Caco-2 (cell line): ENCODE data around the gene ARF1. TPM values are rescaled to one million over a fixed set of nuclear protein-coding genes. Genes with fewer than 3 reads are reported as not detected.
A peak's percentile ranks its signal among the peaks of the same experiment; 100 is the strongest.

Experiments
- BruUV-seq: library from RNA; stranded (reverse); fragments of 400-500 nt; replicated peaks from 2 replicates; lab custom pipeline; 2021; lab: Mats Ljungman, UMichigan
- CTCF ChIA-PET: fragments of 300-600 bp; sonication (Branson Sonifier 250); formaldehyde crosslinking; loops from one replicate; lab custom pipeline; 2022; ENCODE audit warnings: antibody characterized with exemption; lab: Charles Lee
- POLR2A ChIA-PET: fragments of 300-600 bp; sonication (Branson Sonifier 250); formaldehyde crosslinking; loops from one replicate; lab custom pipeline; 2022; ENCODE audit warnings: antibody characterized with exemption; lab: Charles Lee
- DNase-seq, 2 experiments: peaks; one replicate each; pipeline versions ENCODE4 v3.0.0 to v3.0.0-alpha.2; 2020 to 2022
- H3K27me3 ChIP-seq: replicated peaks from 2 replicates; pipeline ENCODE4 v1.6.0; 2011; ENCODE audit warnings: low read length; ENCODE audit not compliant: control insufficient read depth, insufficient read depth
- H3K36me3 ChIP-seq: 2 replicates; pipeline ENCODE4 v1.5.1; 2011; ENCODE audit warnings: low read length; ENCODE audit not compliant: control insufficient read depth, insufficient read depth
- H3K4me1 ChIP-seq: fragments of 250-450 bp; sonication (Bioruptor Pico); 2 replicates; pipeline ENCODE4 v1.5.1; 2020; ENCODE audit warnings: mild to moderate bottlenecking
- H3K4me3 ChIP-seq: 2 replicates; pipeline ENCODE4 v1.5.1; 2011; ENCODE audit warnings: low read depth, mild to moderate bottlenecking, control low read depth, low read length
- H3K9me3 ChIP-seq: fragments of 250-450 bp; sonication (Bioruptor Pico); 2 replicates; pipeline ENCODE4 v1.5.1; 2020; ENCODE audit warnings: mild to moderate bottlenecking, moderate library complexity
- H3K27ac Mint-ChIP-seq: one replicate; pipeline ENCODE4 v1.8.0; 2022; ENCODE audit warnings: mixed read lengths; ENCODE audit not compliant: unreplicated experiment
- H3K27me3 Mint-ChIP-seq: one replicate; pipeline ENCODE4 v1.8.0; 2022; ENCODE audit warnings: mixed read lengths; ENCODE audit not compliant: insufficient read depth, unreplicated experiment
- H3K36me3 Mint-ChIP-seq: one replicate; pipeline ENCODE4 v1.8.0; 2022; ENCODE audit warnings: mild to moderate bottlenecking, mixed read lengths; ENCODE audit not compliant: insufficient read depth, unreplicated experiment
- H3K4me1 Mint-ChIP-seq: one replicate; pipeline ENCODE4 v1.8.0; 2022; ENCODE audit warnings: low read depth, mixed read lengths; ENCODE audit not compliant: unreplicated experiment
- H3K4me3 Mint-ChIP-seq: one replicate; pipeline ENCODE4 v1.8.0; 2022; ENCODE audit warnings: mild to moderate bottlenecking, moderate library complexity, mixed read lengths; ENCODE audit not compliant: unreplicated experiment
- H3K9me3 Mint-ChIP-seq: one replicate; pipeline ENCODE4 v1.8.0; 2022; ENCODE audit warnings: mixed read lengths; ENCODE audit not compliant: unreplicated experiment
- intact Hi-C: fragments of 100-400 bp; cut with micrococcal nuclease; formaldehyde crosslinking; loops from one replicate; pipeline ENCODE4 v1.10.0; 2022; ENCODE audit not compliant: unreplicated experiment
- total RNA-seq: library from RNA; stranded (reverse); gene quantifications from 2 replicates; pipeline ENCODE4 v1.2.3, GENCODE V29; 2022
- TF ChIP-seq, protein P1 (sequence below), 2 experiments: fragments of 200-600 bp in 1 of 2; IDR thresholded peaks; 1 replicate in 1 of 2; 2 replicates in 1 of 2; pipeline versions ENCODE4 v1.5.1 to v1.8.0; 2011 to 2022; ENCODE audit warnings: antibody characterized with exemption in 1 of 2, control low read depth in 1 of 2, inconsistent platforms in 1 of 2, low read depth in 1 of 2, low read length in 1 of 2, mild to moderate bottlenecking in 1 of 2, moderate library complexity in 1 of 2; ENCODE audit not compliant: insufficient read depth in 1 of 2, severe bottlenecking in 1 of 2, unreplicated experiment in 1 of 2

ARF1 gene
- total RNA-seq, 1 experiment from 2014 or later, result 378 TPM

DNA sequence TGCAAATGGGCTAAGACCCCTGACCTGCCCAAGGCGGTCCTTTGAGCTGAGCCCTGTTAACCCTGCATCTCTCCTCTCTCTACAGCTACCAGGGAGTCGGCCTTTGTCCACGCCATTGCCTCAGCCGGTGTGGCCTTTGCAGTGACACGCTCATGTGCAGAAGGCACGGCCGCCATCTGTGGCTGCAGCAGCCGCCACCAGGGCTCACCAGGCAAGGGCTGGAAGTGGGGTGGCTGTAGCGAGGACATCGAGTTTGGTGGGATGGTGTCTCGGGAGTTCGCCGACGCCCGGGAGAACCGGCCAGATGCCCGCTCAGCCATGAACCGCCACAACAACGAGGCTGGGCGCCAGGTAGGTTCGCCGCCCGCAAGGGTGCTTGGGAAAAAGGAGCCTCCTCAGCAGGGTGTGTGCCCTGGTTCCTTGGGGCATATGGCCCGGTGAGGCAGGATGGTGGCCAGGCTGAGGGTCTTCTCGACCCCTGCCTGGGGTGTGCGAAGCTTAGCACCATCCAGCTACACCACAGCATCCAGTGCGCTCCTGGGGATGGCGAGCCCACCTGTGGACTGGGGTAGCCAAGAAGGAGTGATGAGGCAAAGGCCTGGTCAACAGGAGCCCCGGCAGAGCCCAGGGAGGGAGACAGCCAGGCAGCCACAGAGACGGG lies 31.8 kb upstream of the ARF1 start:
- Mint-ChIP-seq H3K9me3 (no peaks in the 10 kb centered on the region), H3K36me3 (no peaks in the 10 kb centered on the region), H3K4me1 (no peaks in the 10 kb centered on the region), H3K4me3 (no peak overlapping the region), H3K27ac (no peak overlapping the region), H3K27me3 (peaks cover 8% of the 10 kb centered on the region)
- Histone ChIP-seq H3K9me3 (no peaks in the 10 kb centered on the region), H3K4me1 (no peaks in the 10 kb centered on the region), H3K4me3 (no peak overlapping the region), H3K27me3 (no peaks in the 10 kb centered on the region), H3K36me3 (no peaks in the 10 kb centered on the region)
- CTCF ChIA-PET, result interaction anchor here (0.7 kb wide), 1 partner anchor 51 kb away, joined by 5 read pairs; no protein-coding TSS in a partner anchor
- intact Hi-C loops, result no loop called here
- BruUV-seq, result no TSS peak
- POLR2A ChIA-PET, result no interaction called here
- DNase-seq, result no peak
- TF ChIP-seq, protein P1, sequence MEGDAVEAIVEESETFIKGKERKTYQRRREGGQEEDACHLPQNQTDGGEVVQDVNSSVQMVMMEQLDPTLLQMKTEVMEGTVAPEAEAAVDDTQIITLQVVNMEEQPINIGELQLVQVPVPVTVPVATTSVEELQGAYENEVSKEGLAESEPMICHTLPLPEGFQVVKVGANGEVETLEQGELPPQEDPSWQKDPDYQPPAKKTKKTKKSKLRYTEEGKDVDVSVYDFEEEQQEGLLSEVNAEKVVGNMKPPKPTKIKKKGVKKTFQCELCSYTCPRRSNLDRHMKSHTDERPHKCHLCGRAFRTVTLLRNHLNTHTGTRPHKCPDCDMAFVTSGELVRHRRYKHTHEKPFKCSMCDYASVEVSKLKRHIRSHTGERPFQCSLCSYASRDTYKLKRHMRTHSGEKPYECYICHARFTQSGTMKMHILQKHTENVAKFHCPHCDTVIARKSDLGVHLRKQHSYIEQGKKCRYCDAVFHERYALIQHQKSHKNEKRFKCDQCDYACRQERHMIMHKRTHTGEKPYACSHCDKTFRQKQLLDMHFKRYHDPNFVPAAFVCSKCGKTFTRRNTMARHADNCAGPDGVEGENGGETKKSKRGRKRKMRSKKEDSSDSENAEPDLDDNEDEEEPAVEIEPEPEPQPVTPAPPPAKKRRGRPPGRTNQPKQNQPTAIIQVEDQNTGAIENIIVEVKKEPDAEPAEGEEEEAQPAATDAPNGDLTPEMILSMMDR (IDR thresholded peaks at IDR 0.05; ENCODE audit: insufficient read depth in 1 of 2, low read depth in 1 of 2, low read length in 1 of 2, severe bottlenecking in 1 of 2, unreplicated experiment in 1 of 2), result no peak

DNA sequence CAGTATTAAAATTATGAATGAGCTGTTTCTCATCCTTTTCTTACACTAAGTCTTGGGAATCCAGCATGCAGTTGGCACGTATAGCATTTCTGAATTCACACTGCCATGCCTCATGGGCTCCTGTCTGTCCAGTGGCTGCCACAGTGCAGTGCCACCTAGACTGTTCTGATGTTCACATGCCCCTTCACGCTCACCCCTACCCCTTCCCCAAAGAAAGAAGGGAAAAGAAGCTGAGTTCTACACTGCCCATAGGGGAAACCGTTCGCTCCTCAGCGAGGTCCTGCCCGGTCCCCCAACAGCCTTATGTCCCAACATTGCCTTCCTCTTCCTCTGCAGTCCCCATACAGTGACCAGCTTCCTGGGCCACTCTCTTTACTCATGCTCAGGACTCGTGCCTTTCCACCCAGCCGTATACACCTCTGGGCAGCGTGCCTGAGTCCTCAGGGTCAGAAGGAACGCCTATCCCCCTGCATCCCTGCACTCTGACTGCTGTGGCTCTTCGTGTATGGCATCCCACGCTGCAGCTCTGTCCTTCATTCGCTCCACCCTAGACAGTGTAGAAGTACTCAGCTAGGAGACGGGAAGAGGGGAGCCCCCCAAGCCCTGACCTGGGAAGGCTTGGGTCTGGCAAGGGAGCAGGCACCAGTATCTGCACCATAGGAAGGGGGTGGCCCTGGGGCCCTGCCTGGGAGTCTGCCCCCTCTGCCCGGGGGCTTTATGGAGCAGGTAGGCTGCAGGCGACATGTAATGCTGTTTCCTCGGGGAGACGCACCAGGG lies 24.1 kb upstream of the ARF1 start:
- Mint-ChIP-seq H3K27me3 (peaks cover 22% of the 10 kb centered on the region), H3K4me1 (no peaks in the 10 kb centered on the region), H3K9me3 (peaks cover 17% of the 10 kb centered on the region), H3K27ac (no peak overlapping the region), H3K4me3 (peak overlapping the region; percentile 73), H3K36me3 (no peaks in the 10 kb centered on the region)
- Histone ChIP-seq H3K9me3 (no peaks in the 10 kb centered on the region), H3K36me3 (no peaks in the 10 kb centered on the region), H3K4me1 (no peaks in the 10 kb centered on the region), H3K4me3 (peak overlapping the region; percentile 60), H3K27me3 (no peaks in the 10 kb centered on the region; the same call in 1 of the 2 replicates)
- POLR2A ChIA-PET, result no interaction called here
- no peak for DNase-seq
- no TSS peak for BruUV-seq
- TF ChIP-seq, protein P1 (IDR thresholded peaks at IDR 0.05; ENCODE audit: insufficient read depth in 1 of 2, low read depth in 1 of 2, low read length in 1 of 2, severe bottlenecking in 1 of 2, unreplicated experiment in 1 of 2), result no peak
- intact Hi-C loops, result no loop called here
- CTCF ChIA-PET, result interaction anchor here (0.6 to 1.7 kb wide), 2 partner anchors 10 to 912 kb away, joined by 3 to 5 read pairs; no protein-coding TSS in a partner anchor

DNA sequence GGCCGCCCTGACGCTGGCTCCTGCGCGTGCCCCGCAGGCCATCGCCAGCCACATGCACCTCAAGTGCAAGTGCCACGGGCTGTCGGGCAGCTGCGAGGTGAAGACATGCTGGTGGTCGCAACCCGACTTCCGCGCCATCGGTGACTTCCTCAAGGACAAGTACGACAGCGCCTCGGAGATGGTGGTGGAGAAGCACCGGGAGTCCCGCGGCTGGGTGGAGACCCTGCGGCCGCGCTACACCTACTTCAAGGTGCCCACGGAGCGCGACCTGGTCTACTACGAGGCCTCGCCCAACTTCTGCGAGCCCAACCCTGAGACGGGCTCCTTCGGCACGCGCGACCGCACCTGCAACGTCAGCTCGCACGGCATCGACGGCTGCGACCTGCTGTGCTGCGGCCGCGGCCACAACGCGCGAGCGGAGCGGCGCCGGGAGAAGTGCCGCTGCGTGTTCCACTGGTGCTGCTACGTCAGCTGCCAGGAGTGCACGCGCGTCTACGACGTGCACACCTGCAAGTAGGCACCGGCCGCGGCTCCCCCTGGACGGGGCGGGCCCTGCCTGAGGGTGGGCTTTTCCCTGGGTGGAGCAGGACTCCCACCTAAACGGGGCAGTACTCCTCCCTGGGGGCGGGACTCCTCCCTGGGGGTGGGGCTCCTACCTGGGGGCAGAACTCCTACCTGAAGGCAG lies 23.4 kb upstream of the ARF1 start:
- Mint-ChIP-seq H3K4me1 (no peaks in the 10 kb centered on the region), H3K9me3 (peaks cover 17% of the 10 kb centered on the region), H3K27me3 (peaks cover 20% of the 10 kb centered on the region), H3K36me3 (no peaks in the 10 kb centered on the region), H3K27ac (no peak overlapping the region), H3K4me3 (peak overlapping the region; percentile 73)
- BruUV-seq, result no TSS peak
- intact Hi-C loops, result no loop called here
- TF ChIP-seq, protein P1 (IDR thresholded peaks at IDR 0.05; ENCODE audit: insufficient read depth in 1 of 2, low read depth in 1 of 2, low read length in 1 of 2, severe bottlenecking in 1 of 2, unreplicated experiment in 1 of 2), result no peak
- H3K36me3 ChIP-seq, result no peaks in the 10 kb centered on the region
- ChIA-PET CTCF (interaction anchor here (0.6 to 1.7 kb wide), 11 partner anchors 11 to 1651 kb away, joined by 3 to 11 read pairs (median 4); partner anchors contain the start of gene PARP1), POLR2A (interaction anchor here (0.6 to 1.8 kb wide), 3 partner anchors 23 to 62 kb away, joined by 5 to 11 read pairs (median 7); partner anchors contain the start of gene ARF1)
- no peaks in the 10 kb centered on the region for H3K4me1 ChIP-seq
- no peaks in the 10 kb centered on the region for H3K9me3 ChIP-seq
- H3K27me3 ChIP-seq, result no peaks in the 10 kb centered on the region; the same call in 1 of the 2 replicates
- DNase-seq, result no peak
- peak overlapping the region; percentile 60 for H3K4me3 ChIP-seq
